ENCODE measurements around the gene FSHB.

- TF ChIP-seq POLR2A (IDR thresholded peaks at IDR 0.05) (no peak), CTCF (IDR thresholded peaks at IDR 0.05) (no peak)
Measured at GRCh38 chr11:30279796-30280195, 49.0 kb downstream of the FSHB start.
